Measurements from ENCODE around the gene FEN1.

Gene FEN1

DNA sequence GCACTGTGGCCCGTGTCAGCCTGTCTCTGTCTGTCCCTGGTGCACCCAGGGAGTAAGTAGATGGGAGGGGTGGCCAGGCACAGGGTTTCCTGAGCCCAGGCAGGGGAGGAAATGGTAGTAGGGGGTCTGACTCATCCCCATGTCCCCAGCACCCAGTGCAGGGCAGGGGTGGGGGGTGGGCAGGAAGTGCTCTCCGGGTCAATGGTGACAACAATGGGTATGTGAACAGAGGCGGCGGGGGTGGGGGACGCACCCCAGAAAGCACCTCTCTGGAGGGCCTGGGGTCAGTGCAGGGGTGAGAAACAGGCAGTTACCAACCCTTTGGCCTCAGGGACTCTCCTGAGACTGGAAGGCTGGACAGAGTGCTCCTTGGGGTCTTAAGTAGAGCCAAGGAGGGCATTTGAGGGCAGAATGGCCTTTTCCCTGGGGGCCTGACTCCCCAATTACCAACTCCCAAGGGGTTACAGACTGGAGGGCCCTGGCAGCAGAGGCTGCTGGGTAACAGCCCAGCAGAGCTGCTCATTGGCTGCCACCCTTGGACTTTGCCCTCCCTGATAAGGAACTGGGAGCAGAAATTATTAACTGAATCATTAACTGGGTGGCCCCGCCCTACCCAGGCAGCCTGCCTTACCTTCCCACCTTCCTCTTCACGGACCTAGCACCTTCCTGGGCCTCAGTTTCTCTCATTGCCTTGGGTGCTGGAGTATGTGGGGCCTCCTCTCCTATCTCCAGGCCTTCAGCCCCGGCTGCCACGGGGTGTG, 36.1 kb upstream of the FEN1 start:
- H3K27ac ChIP-seq (ENCODE audit: low read depth, low read length) = no peak overlapping the region
- H3K4me3 ChIP-seq (ENCODE audit: low read depth in 1 of 5, low read length in 5 of 5) = no peak overlapping the region
- H3K27me3 ChIP-seq (ENCODE audit: control insufficient read depth in 5 of 5, insufficient read depth in 4 of 5, low read length in 5 of 5) = peaks cover 2 to 20% (median 4%) of the 10 kb centered on the region in 5 donors
- H3K36me3 ChIP-seq (ENCODE audit: control insufficient read depth in 5 of 5, insufficient read depth in 5 of 5, low read length in 5 of 5) = no peaks in the 10 kb centered on the region
- no peaks in the 10 kb centered on the region for H3K9me3 ChIP-seq (ENCODE audit: control insufficient read depth in 5 of 5, low read length in 5 of 5)
- H3K4me1 ChIP-seq (ENCODE audit: control insufficient read depth in 5 of 5, insufficient read depth in 5 of 5, low read length in 5 of 5) = peaks cover 0 to 15% (median 10%) of the 10 kb centered on the region in 5 donors
- H3K9ac ChIP-seq (ENCODE audit: low read length in 5 of 5) = no peak overlapping the region

DNA sequence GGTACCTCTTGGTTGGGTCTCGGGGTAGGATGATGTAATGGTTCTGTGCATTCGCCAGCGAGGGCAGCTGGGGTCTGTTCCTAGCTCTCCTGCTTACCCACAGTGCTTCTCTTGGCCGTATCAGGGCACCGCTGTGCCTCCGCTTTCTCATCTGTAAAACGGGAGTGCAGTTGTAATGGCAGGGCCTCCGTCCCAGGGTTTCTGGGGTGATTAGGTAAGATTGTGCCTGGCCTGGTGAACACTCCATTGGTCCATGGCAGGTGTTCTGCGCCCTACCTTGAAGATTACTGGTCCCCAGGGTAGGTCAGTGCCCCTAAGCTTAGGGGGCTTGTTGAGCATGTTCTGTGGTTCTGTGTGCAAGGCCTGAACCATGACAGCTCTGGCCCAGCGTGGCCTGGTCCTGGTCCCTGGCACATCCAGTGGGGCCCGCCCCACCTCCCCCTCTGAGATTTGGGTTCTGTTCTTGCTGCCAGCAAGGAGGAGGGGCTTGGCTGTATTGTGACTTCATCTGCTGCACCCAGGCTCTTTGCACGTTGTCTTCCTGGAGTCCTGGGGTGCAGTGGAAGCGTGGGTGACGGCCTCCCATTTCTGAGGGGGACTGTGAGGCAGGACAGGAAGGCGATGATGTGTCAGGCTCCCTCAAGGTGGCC, 35.4 kb upstream of the FEN1 start:
- H3K9ac ChIP-seq (ENCODE audit: low read length in 5 of 5) = no peak overlapping the region

DNA sequence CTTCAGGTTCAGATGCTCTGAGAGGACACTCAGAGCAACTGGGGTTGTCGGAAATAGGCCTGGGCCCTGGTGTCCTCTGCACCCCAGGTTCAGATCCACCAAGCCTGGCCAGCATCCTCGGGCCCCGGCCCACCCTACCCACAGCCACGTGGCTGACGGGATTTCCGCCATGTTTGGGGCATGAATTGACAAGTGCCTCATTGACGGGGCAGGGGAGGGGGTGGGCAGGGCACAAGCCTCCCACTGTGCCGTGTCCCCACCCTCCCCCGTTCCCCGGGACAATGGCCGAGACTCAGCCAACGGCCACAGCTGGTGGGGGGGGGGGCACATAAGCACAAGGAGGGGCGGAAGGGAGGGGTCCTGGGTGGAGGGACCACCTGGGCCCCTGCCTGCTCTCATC, 31.8 kb upstream of the FEN1 start:
- no peak overlapping the region for H3K4me3 ChIP-seq (ENCODE audit: low read depth in 1 of 5, low read length in 5 of 5)
- peaks cover 0 to 4% (median 0%) of the 10 kb centered on the region in 5 donors for H3K4me1 ChIP-seq (ENCODE audit: control insufficient read depth in 5 of 5, insufficient read depth in 5 of 5, low read length in 5 of 5)
- no peaks in the 10 kb centered on the region for H3K36me3 ChIP-seq (ENCODE audit: control insufficient read depth in 5 of 5, insufficient read depth in 5 of 5, low read length in 5 of 5)
- H3K9me3 ChIP-seq (ENCODE audit: control insufficient read depth in 5 of 5, low read length in 5 of 5) = no peaks in the 10 kb centered on the region
- H3K27ac ChIP-seq (ENCODE audit: low read depth, low read length) = no peak overlapping the region
- peaks cover 11 to 27% (median 22%) of the 10 kb centered on the region in 5 donors for H3K27me3 ChIP-seq (ENCODE audit: control insufficient read depth in 5 of 5, insufficient read depth in 4 of 5, low read length in 5 of 5)
- H3K9ac ChIP-seq (ENCODE audit: low read length in 5 of 5) = no peak overlapping the region

More for the DNA sequence above, 35.4 kb upstream of the FEN1 start:
- no peaks in the 10 kb centered on the region for H3K36me3 ChIP-seq (ENCODE audit: control insufficient read depth in 5 of 5, insufficient read depth in 5 of 5, low read length in 5 of 5)
- peaks cover 6 to 18% (median 9%) of the 10 kb centered on the region in 5 donors for H3K27me3 ChIP-seq (ENCODE audit: control insufficient read depth in 5 of 5, insufficient read depth in 4 of 5, low read length in 5 of 5)
- H3K4me3 ChIP-seq (ENCODE audit: low read depth in 1 of 5, low read length in 5 of 5) = no peak overlapping the region
- peaks cover 0 to 9% (median 5%) of the 10 kb centered on the region in 5 donors for H3K4me1 ChIP-seq (ENCODE audit: control insufficient read depth in 5 of 5, insufficient read depth in 5 of 5, low read length in 5 of 5)
- H3K27ac ChIP-seq (ENCODE audit: low read depth, low read length) = no peak overlapping the region
- no peaks in the 10 kb centered on the region for H3K9me3 ChIP-seq (ENCODE audit: control insufficient read depth in 5 of 5, low read length in 5 of 5)

DNA sequence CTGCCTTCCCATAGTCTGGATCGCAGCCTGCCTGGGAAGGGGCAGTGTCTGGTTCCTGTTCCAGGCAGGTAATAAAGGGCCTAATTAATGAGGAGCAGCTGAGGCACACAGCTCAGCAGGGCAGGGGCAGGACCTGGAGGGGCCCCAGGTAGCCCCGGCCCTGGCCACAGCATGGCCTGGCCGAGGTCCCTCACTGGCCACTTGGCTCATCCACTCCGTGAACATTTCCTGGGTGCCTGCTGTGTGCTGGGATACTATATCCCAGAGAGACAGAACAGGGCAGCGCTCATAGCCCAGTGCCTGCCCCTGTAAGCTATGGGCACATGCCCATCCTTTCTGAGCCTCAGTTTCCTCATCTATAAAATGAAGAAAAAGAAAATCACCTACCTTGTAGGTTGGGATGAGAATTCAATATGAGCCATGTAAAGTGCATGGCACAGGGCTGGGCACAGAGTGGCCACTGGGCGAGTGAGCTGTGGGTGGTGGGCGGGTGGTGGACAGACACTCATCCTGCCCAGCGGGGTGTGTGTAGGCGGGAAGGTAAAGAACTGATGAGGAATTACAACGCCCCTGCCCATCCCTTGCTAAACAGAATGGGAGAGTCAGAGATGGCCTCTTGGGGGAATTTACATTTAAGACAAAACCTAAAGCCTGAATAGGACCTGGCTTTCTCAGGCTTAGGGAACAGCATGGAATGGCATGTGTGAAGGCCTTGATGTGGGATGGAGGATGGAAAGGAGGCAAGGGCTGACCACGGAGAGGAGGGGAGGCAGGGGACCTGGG, 31.1 kb upstream of the FEN1 start:
- Histone ChIP-seq H3K36me3 (ENCODE audit: control insufficient read depth in 5 of 5, insufficient read depth in 5 of 5, low read length in 5 of 5) (no peaks in the 10 kb centered on the region), H3K4me3 (ENCODE audit: low read depth in 1 of 5, low read length in 5 of 5) (no peak overlapping the region), H3K27ac (ENCODE audit: low read depth, low read length) (no peak overlapping the region), H3K4me1 (ENCODE audit: control insufficient read depth in 5 of 5, insufficient read depth in 5 of 5, low read length in 5 of 5) (no peaks in the 10 kb centered on the region), H3K9me3 (ENCODE audit: control insufficient read depth in 5 of 5, low read length in 5 of 5) (no peaks in the 10 kb centered on the region), H3K27me3 (ENCODE audit: control insufficient read depth in 5 of 5, insufficient read depth in 4 of 5, low read length in 5 of 5) (peaks cover 11 to 27% (median 22%) of the 10 kb centered on the region in 5 donors), H3K9ac (ENCODE audit: low read length in 5 of 5) (no peak overlapping the region)

DNA sequence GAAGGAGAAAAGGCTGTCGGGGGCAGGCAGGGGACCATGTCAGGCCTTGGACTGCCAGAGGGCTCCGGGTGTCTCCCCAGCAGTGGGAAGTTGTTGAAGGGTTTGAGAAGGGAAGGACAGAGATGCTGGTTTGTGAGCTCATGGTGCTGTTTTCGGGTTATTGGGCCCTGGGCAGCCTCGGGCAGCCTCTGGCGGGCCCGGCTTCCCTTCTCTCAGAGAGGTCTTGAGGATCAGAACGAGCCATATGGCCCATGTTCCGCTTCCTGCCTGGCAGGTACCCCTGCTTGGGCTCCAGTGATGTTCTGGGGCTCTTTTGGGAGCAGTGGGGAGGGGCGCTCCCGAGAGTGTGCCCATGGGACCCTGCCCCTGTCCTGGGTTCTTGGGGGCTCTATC, 30.5 kb upstream of the FEN1 start:
- Histone ChIP-seq H3K27ac (ENCODE audit: low read depth, low read length) (no peak overlapping the region), H3K9ac (ENCODE audit: low read length in 5 of 5) (no peak overlapping the region), H3K4me1 (ENCODE audit: control insufficient read depth in 5 of 5, insufficient read depth in 5 of 5, low read length in 5 of 5) (no peaks in the 10 kb centered on the region), H3K9me3 (ENCODE audit: control insufficient read depth in 5 of 5, low read length in 5 of 5) (no peaks in the 10 kb centered on the region), H3K27me3 (ENCODE audit: control insufficient read depth in 5 of 5, insufficient read depth in 4 of 5, low read length in 5 of 5) (peaks cover 11 to 27% (median 22%) of the 10 kb centered on the region in 5 donors), H3K36me3 (ENCODE audit: control insufficient read depth in 5 of 5, insufficient read depth in 5 of 5, low read length in 5 of 5) (no peaks in the 10 kb centered on the region), H3K4me3 (ENCODE audit: low read depth in 1 of 5, low read length in 5 of 5) (no peak overlapping the region)

DNA sequence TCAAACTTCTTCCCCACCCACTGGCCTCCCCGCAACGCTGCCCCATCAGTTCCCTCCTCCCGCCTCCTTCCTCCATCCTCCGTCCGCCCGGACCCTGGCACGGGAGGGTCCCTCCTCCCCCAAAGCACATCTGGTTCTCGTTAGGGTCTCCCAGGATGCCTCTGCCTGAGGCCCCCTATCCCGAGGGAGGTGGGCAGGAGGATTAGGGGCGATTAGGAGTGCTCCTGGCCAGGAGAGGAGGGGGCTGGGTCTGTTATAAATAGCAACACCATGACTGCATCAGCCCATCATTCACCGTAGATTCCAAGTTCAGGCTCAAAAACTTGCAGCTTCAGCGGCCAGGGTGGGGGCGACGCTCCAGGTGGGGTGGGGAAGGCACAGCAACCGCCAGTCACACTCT, 29.9 kb upstream of the FEN1 start:
- Histone ChIP-seq H3K9ac (ENCODE audit: low read length in 5 of 5) (no peak overlapping the region), H3K36me3 (ENCODE audit: control insufficient read depth in 5 of 5, insufficient read depth in 5 of 5, low read length in 5 of 5) (no peaks in the 10 kb centered on the region), H3K9me3 (ENCODE audit: control insufficient read depth in 5 of 5, low read length in 5 of 5) (no peaks in the 10 kb centered on the region), H3K4me3 (ENCODE audit: low read depth in 1 of 5, low read length in 5 of 5) (no peak overlapping the region), H3K4me1 (ENCODE audit: control insufficient read depth in 5 of 5, insufficient read depth in 5 of 5, low read length in 5 of 5) (no peaks in the 10 kb centered on the region), H3K27ac (ENCODE audit: low read depth, low read length) (no peak overlapping the region), H3K27me3 (ENCODE audit: control insufficient read depth in 5 of 5, insufficient read depth in 4 of 5, low read length in 5 of 5) (peaks cover 11 to 27% (median 22%) of the 10 kb centered on the region in 5 donors)

DNA sequence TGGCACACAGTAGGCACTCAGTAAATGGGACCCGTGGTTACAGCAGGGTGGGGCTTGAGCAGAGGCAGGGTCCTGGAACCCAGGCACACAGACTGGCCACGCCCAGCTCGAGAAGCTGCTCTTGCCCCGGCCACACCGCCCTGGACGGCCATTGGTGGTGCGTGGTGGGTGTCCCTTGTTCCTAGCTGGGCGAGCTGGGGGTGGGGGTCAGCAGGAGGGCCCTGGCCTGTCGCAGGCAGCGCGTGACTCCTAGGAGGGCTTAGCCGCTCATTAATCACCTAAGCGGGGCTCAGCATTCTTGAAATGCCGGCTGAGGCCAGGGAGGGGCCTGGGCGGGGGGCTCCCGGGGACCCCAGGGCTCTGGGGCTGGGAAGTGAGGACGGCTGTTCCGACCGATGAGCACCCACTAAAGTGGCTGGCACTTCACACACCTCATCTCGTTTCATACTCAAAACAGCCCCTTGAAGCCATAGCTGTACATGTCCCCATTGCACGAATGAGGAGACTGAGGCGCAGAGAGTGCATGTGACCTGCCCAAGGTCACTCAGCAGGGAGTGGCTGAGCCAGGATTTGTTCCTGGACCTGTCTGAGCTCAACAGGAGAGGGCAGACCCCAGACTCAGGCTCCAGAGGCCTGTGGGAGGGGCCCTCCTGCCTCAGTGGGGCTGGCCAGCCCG, 28.6 kb upstream of the FEN1 start:
- Histone ChIP-seq H3K9ac (ENCODE audit: low read length in 5 of 5) (no peak overlapping the region), H3K4me3 (ENCODE audit: low read depth in 1 of 5, low read length in 5 of 5) (no peak overlapping the region), H3K4me1 (ENCODE audit: control insufficient read depth in 5 of 5, insufficient read depth in 5 of 5, low read length in 5 of 5) (no peaks in the 10 kb centered on the region), H3K27ac (ENCODE audit: low read depth, low read length) (no peak overlapping the region), H3K27me3 (ENCODE audit: control insufficient read depth in 5 of 5, insufficient read depth in 4 of 5, low read length in 5 of 5) (peaks cover 11 to 27% (median 22%) of the 10 kb centered on the region in 5 donors), H3K9me3 (ENCODE audit: control insufficient read depth in 5 of 5, low read length in 5 of 5) (no peaks in the 10 kb centered on the region), H3K36me3 (ENCODE audit: control insufficient read depth in 5 of 5, insufficient read depth in 5 of 5, low read length in 5 of 5) (no peaks in the 10 kb centered on the region)

DNA sequence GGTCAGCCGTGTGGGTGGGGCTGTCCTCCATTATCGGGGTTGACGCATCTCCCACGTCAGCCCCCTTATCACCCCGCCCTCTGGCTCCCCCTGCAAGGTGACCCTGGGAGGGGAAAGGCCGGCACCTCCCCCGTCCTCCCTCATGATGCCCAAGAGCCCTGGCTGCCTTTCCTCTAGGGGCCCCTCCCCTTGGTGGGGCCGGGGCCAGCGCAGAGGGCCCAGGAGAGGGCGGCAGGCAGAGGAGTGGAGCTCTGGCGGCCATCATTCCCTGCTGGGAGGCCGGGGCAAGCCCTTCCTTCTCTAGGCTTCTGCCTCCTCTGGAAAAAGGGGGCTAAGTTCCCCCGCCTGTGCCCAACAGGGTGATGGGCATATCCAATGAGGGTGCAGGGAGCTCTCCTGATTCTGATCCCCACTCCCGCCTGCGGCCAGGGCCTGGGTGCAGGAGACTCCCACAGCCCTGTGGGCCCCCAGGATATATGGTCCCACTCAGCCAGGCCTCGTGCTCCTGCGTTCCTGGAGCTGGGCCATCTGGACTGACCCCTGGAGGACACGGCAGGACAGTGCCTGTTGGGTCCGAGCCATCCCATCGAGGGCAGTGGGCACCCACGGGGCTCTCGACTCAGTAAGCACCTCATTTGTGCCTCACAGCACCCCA, 28.0 kb upstream of the FEN1 start:
- Histone ChIP-seq H3K9ac (ENCODE audit: low read length in 5 of 5) (no peak overlapping the region), H3K27me3 (ENCODE audit: control insufficient read depth in 5 of 5, insufficient read depth in 4 of 5, low read length in 5 of 5) (peaks cover 11 to 27% (median 22%) of the 10 kb centered on the region in 5 donors), H3K36me3 (ENCODE audit: control insufficient read depth in 5 of 5, insufficient read depth in 5 of 5, low read length in 5 of 5) (no peaks in the 10 kb centered on the region), H3K4me3 (ENCODE audit: low read depth in 1 of 5, low read length in 5 of 5) (no peak overlapping the region), H3K9me3 (ENCODE audit: control insufficient read depth in 5 of 5, low read length in 5 of 5) (no peaks in the 10 kb centered on the region), H3K27ac (ENCODE audit: low read depth, low read length) (no peak overlapping the region), H3K4me1 (ENCODE audit: control insufficient read depth in 5 of 5, insufficient read depth in 5 of 5, low read length in 5 of 5) (no peaks in the 10 kb centered on the region)

DNA sequence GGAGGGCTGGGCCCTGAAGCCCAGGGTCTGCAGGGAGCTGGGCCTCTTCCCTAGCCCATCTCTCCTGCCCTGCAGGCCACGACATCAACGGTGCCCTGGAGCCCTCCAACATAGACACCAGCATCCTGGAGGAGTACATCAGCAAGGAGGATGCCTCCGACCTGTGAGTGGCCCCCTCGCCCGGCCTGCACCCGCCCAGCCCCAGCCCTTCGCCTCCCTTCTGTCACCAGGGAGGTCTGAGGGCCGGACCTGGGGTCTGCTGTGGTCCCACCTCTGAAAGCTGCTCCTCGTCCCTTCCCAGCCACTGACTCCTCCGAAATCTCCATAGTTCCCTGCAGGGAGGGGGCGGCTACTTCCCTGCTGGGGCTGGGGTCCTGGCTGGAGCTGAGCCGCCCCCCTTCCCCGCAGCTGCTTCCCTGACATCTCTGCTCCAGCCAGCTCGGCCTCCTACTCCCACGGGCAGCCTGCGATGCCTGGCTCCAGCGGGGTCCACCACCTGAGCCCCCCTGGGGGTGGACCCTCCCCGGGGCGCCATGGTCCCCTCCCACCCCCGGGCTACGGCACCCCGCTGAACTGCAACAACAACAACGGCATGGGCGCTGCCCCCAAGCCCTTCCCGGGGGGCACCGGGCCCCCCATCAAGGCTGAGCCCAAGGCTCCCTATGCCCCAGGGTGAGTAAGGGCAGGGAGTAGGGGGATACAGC, 27.0 kb upstream of the FEN1 start:
- Histone ChIP-seq H3K27me3 (ENCODE audit: control insufficient read depth in 5 of 5, insufficient read depth in 4 of 5, low read length in 5 of 5) (peaks cover 11 to 23% (median 21%) of the 10 kb centered on the region in 5 donors), H3K36me3 (ENCODE audit: control insufficient read depth in 5 of 5, insufficient read depth in 5 of 5, low read length in 5 of 5) (no peaks in the 10 kb centered on the region), H3K4me3 (ENCODE audit: low read depth in 1 of 5, low read length in 5 of 5) (no peak overlapping the region), H3K4me1 (ENCODE audit: control insufficient read depth in 5 of 5, insufficient read depth in 5 of 5, low read length in 5 of 5) (no peaks in the 10 kb centered on the region), H3K9ac (ENCODE audit: low read length in 5 of 5) (no peak overlapping the region), H3K9me3 (ENCODE audit: control insufficient read depth in 5 of 5, low read length in 5 of 5) (no peaks in the 10 kb centered on the region), H3K27ac (ENCODE audit: low read depth, low read length) (no peak overlapping the region)

Measured in subcutaneous abdominal adipose tissue (tissue), 5 donors.